K562 (cell line): ENCODE data around the gene LINS1. TPM values are rescaled to one million over a fixed set of nuclear protein-coding genes. Genes with fewer than 3 reads are reported as not detected.

ENCODE experiments used
- ATAC-seq: fragments of 200-7000 bp; cut with Tn5 transposase; 3 replicates; pipeline ENCODE4 v1.9.1; 2020; ENCODE audit warnings: moderate library complexity
- BruUV-seq: library from RNA; stranded (reverse); fragments of 400-500 nt; replicated peaks from 2 replicates; lab custom pipeline; 2021; lab: Mats Ljungman, UMichigan
- CTCF ChIA-PET: fragments of 300-600 bp; formaldehyde crosslinking; extraction: SDS; loops from one replicate; lab custom pipeline; 2021; ENCODE audit warnings: low intra/inter-chr PET ratio; lab: Yijun Ruan, JAX
- POLR2A ChIA-PET: fragments of 300-600, 350-650 bp; sonication (Branson Sonifier 250); formaldehyde crosslinking; extraction: SDS; loops from one replicate; lab custom pipeline; 2021; ENCODE audit warnings: antibody characterized with exemption, inconsistent platforms; lab: Yijun Ruan, JAX
- DNase-seq, 4 experiments: peaks; one replicate each; pipeline versions ENCODE4 v3.0.0 to v3.0.0-alpha.2; 2011 to 2018; ENCODE audit warnings: low spot score in 3 of 4, mixed read lengths in 3 of 4; ENCODE audit errors: extremely low read depth in 1 of 4
- FAIRE-seq: peaks from 2 replicates; lab custom pipeline; 2011; peaks lifted over from hg19 to GRCh38; lab: Jason Lieb, UNC
- H2AFZ ChIP-seq: 2 replicates; pipeline ENCODE4 v1.6.0; 2011; ENCODE audit warnings: low read depth, low read length, control low read depth, inconsistent platforms
- H3K27ac ChIP-seq: fragments of 200-600 bp; 3 replicates; pipeline ENCODE4 v1.8.0; 2011; ENCODE audit warnings: low read depth, mild to moderate bottlenecking, control low read depth, inconsistent platforms, low read length, moderate library complexity, mixed read lengths; ENCODE audit errors: extremely low read depth
- H3K27me3 ChIP-seq, 2 experiments: fragments of 300-600 bp in 1 of 2; 2 replicates in 1 of 2; 3 replicates in 1 of 2; pipeline versions ENCODE4 v1.6.0 to v1.8.0; 2011; ENCODE audit warnings: inconsistent platforms in 2 of 2, low read length in 2 of 2, mild to moderate bottlenecking in 1 of 2, mixed read lengths in 1 of 2, moderate library complexity in 1 of 2; ENCODE audit not compliant: control insufficient read depth in 2 of 2, insufficient read depth in 2 of 2
- H3K36me3 ChIP-seq: fragments of 300-600 bp; 3 replicates; pipeline ENCODE4 v1.8.0; 2011; ENCODE audit warnings: mild to moderate bottlenecking, low read length, inconsistent platforms; ENCODE audit not compliant: control insufficient read depth, insufficient read depth
- H3K4me1 ChIP-seq, 2 experiments: fragments of 200-600 bp in 1 of 2; replicated peaks in 1 of 2; 2 replicates in 1 of 2; 3 replicates in 1 of 2; pipeline versions ENCODE4 v1.5.1 to v1.8.0; 2011; ENCODE audit warnings: inconsistent platforms in 2 of 2, low read length in 2 of 2, mild to moderate bottlenecking in 1 of 2, mixed read lengths in 1 of 2, moderate library complexity in 1 of 2; ENCODE audit not compliant: control insufficient read depth in 2 of 2, insufficient read depth in 2 of 2
- H3K4me2 ChIP-seq: 2 replicates; pipeline ENCODE4 v1.6.1; 2011; ENCODE audit warnings: low read length, control low read depth, inconsistent platforms, mixed read lengths; ENCODE audit not compliant: insufficient read depth
- H3K4me3 ChIP-seq: fragments of 200-600 bp; sonication (generic), shearing (Covaris generic); 2 replicates; pipeline ENCODE4 v1.5.1; 2016; ENCODE audit warnings: control low read depth, inconsistent platforms
- H3K79me2 ChIP-seq: fragments of 200-600 bp; 3 replicates; pipeline ENCODE4 v1.8.0; 2011; ENCODE audit warnings: low read length, inconsistent platforms; ENCODE audit not compliant: control insufficient read depth, insufficient read depth
- H3K9ac ChIP-seq, 2 experiments: 2 replicates each; pipeline versions ENCODE4 v1.6.0 to v1.6.1; 2011; ENCODE audit warnings: low read depth in 2 of 2, low read length in 2 of 2, control low read depth in 1 of 2, inconsistent platforms in 1 of 2, mild to moderate bottlenecking in 1 of 2, mixed read lengths in 1 of 2; ENCODE audit not compliant: insufficient read depth in 1 of 2
- H3K9me1 ChIP-seq: one replicate; pipeline ENCODE4 v1.6.0; 2011; ENCODE audit warnings: inconsistent platforms, mild to moderate bottlenecking, low read length, moderate library complexity; ENCODE audit not compliant: control insufficient read depth, insufficient read depth
- H3K9me3 ChIP-seq: replicated peaks from 2 replicates; pipeline ENCODE4 v1.5.1; 2011; ENCODE audit warnings: low read depth, low read length, inconsistent platforms; ENCODE audit not compliant: control insufficient read depth, insufficient read depth
- H4K20me1 ChIP-seq: replicated peaks from 2 replicates; pipeline ENCODE4 v1.6.1; 2011; ENCODE audit warnings: low read length, inconsistent platforms, mixed read lengths; ENCODE audit not compliant: control insufficient read depth, insufficient read depth
- KDM1A ChIP-seq, 2 experiments: fragments of 450-650 bp; IDR thresholded peaks; 2 replicates each; pipeline ENCODE4 v1.6.1; 2016; ENCODE audit warnings: mild to moderate bottlenecking in 2 of 2
- KDM2B ChIP-seq: fragments of 250-450 bp; sonication (Bioruptor Pico); IDR thresholded peaks from 2 replicates; pipeline ENCODE4 v1.8.0; 2021; ENCODE audit warnings: mild to moderate bottlenecking, moderate library complexity
- WGBS: fragments of 100-300 bp; shearing (Covaris generic); methylation state at CpG from one replicate; pipeline ENCODE4 v1.1.6; 2016; ENCODE audit warnings: low coverage, mixed read lengths; ENCODE audit not compliant: insufficient coverage; ENCODE audit errors: missing lambda C conversion rate; 5-methylcytosine and 5-hydroxymethylcytosine counted together
- in situ Hi-C: fragments of 300-500 bp; cut with MboI; formaldehyde crosslinking; loops from 4 replicates; pipeline ENCODE4 v1.15.0; 2018; ENCODE audit warnings: inconsistent platforms, mixed read lengths
- intact Hi-C: fragments of 100-400 bp; cut with micrococcal nuclease; formaldehyde crosslinking; loops from 2 replicates; pipeline ENCODE4 v1.14.2; 2022
- polyA plus RNA-seq, 8 experiments: library from polyadenylated mRNA; depleted of rRNA in 4 of 8; stranded (reverse) in 5 of 8; unstranded in 3 of 8; fragments of >200 nt; fragmentation: Nextera tagmentation in 2 of 8; fragmentation: Illumina TruSeq in 1 of 8; extraction: Ambion mirVana in 2 of 8; extraction: Trizol in 1 of 8; gene quantifications; 2 replicates each; pipeline versions ENCODE4 v1.2.1 to v1.2.3, GENCODE V29; 2011 to 2014; ENCODE audit warnings: inconsistent platforms in 1 of 8, missing spikeins in 1 of 8
- total RNA-seq, 7 experiments: library from RNA; depleted of rRNA in 6 of 7; stranded (reverse); fragments of >200 nt in 6 of 7; fragmentation: Illumina TruSeq in 2 of 7; extraction: Trizol in 2 of 7; gene quantifications; 2 replicates each; pipeline versions ENCODE4 v1.2.1 to v1.2.3, GENCODE V29; 2011 to 2021; ENCODE audit warnings: low replicate concordance in 1 of 7
- TF ChIP-seq, protein P1 (sequence below): fragments of 250-450 bp; sonication (Bioruptor Pico); IDR thresholded peaks from 2 replicates; pipeline ENCODE4 v1.4.0; 2020
- TF ChIP-seq, protein P2 (sequence below), 2 experiments: fragments of 450-650 bp in 1 of 2; sonication (generic) in 1 of 2; formaldehyde crosslinking in 1 of 2; IDR thresholded peaks; 2 replicates each; pipeline versions ENCODE4 v1.7.1 to v1.9.0; 2016 to 2022; ENCODE audit warnings: inconsistent platforms in 1 of 2, mild to moderate bottlenecking in 1 of 2, missing genetic modification reagents in 1 of 2

Gene LINS1
- total and polyA plus RNA-seq, 9 of the 15 experiments (the other 6 are each of a cell fraction or from before 2014, with no cell fraction given) = 15.4 to 31.4 (median 24.6) TPM

DNA sequence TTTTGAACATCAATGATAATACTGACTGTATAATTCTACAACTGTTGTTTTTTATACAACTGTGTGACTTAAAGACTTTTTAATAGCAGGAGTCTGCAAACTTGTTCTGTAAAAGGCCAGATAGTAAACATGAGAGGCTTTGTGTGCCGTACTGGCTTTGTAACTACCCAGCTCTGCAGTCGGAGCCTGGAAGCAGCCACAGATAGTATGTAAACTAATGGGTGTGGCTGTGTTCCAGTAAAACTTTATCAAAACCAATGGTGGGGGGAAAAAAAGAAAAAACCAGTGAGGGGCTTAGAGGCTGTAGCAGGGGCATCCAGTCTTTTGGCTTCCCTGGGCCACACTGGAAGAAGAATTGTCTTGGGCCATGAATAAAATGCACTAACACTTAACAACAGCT, 12.4 kb upstream of the LINS1 start:
- DNase-seq (no peak), FAIRE-seq (no peak), ATAC-seq (no peak)
- H3K4me3 ChIP-seq = no peak overlapping the region
- ChIA-PET CTCF (no interaction called here), POLR2A (interaction anchor here (1.4 kb wide), 1 partner anchor 10 kb away, joined by 3 read pairs; no protein-coding TSS in a partner anchor)
- no TSS peak for BruUV-seq
- intact Hi-C loops = no loop called here
- no peak overlapping the region for H3K27ac ChIP-seq
- no peak overlapping the region for H3K9ac ChIP-seq
- H3K4me1 ChIP-seq = no peaks in the 10 kb centered on the region
- in situ Hi-C loops = no loop called here
- H4K20me1 ChIP-seq = no peaks in the 10 kb centered on the region
- no peaks in the 10 kb centered on the region for H3K79me2 ChIP-seq
- H3K9me3 ChIP-seq = no peaks in the 10 kb centered on the region
- H3K36me3 ChIP-seq = peaks cover 52% of the 10 kb centered on the region; the same call in 2 of the 3 replicates
- no peaks in the 10 kb centered on the region for H3K27me3 ChIP-seq
- TF ChIP-seq, protein P1, sequence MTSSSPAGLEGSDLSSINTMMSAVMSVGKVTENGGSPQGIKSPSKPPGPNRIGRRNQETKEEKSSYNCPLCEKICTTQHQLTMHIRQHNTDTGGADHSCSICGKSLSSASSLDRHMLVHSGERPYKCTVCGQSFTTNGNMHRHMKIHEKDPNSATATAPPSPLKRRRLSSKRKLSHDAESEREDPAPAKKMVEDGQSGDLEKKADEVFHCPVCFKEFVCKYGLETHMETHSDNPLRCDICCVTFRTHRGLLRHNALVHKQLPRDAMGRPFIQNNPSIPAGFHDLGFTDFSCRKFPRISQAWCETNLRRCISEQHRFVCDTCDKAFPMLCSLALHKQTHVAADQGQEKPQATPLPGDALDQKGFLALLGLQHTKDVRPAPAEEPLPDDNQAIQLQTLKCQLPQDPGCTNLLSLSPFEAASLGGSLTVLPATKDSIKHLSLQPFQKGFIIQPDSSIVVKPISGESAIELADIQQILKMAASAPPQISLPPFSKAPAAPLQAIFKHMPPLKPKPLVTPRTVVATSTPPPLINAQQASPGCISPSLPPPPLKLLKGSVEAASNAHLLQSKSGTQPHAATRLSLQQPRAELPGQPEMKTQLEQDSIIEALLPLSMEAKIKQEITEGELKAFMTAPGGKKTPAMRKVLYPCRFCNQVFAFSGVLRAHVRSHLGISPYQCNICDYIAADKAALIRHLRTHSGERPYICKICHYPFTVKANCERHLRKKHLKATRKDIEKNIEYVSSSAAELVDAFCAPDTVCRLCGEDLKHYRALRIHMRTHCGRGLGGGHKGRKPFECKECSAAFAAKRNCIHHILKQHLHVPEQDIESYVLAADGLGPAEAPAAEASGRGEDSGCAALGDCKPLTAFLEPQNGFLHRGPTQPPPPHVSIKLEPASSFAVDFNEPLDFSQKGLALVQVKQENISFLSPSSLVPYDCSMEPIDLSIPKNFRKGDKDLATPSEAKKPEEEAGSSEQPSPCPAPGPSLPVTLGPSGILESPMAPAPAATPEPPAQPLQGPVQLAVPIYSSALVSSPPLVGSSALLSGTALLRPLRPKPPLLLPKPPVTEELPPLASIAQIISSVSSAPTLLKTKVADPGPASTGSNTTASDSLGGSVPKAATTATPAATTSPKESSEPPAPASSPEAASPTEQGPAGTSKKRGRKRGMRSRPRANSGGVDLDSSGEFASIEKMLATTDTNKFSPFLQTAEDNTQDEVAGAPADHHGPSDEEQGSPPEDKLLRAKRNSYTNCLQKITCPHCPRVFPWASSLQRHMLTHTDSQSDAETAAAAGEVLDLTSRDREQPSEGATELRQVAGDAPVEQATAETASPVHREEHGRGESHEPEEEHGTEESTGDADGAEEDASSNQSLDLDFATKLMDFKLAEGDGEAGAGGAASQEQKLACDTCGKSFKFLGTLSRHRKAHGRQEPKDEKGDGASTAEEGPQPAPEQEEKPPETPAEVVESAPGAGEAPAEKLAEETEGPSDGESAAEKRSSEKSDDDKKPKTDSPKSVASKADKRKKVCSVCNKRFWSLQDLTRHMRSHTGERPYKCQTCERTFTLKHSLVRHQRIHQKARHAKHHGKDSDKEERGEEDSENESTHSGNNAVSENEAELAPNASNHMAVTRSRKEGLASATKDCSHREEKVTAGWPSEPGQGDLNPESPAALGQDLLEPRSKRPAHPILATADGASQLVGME = no peak
- TF ChIP-seq, protein P2, sequence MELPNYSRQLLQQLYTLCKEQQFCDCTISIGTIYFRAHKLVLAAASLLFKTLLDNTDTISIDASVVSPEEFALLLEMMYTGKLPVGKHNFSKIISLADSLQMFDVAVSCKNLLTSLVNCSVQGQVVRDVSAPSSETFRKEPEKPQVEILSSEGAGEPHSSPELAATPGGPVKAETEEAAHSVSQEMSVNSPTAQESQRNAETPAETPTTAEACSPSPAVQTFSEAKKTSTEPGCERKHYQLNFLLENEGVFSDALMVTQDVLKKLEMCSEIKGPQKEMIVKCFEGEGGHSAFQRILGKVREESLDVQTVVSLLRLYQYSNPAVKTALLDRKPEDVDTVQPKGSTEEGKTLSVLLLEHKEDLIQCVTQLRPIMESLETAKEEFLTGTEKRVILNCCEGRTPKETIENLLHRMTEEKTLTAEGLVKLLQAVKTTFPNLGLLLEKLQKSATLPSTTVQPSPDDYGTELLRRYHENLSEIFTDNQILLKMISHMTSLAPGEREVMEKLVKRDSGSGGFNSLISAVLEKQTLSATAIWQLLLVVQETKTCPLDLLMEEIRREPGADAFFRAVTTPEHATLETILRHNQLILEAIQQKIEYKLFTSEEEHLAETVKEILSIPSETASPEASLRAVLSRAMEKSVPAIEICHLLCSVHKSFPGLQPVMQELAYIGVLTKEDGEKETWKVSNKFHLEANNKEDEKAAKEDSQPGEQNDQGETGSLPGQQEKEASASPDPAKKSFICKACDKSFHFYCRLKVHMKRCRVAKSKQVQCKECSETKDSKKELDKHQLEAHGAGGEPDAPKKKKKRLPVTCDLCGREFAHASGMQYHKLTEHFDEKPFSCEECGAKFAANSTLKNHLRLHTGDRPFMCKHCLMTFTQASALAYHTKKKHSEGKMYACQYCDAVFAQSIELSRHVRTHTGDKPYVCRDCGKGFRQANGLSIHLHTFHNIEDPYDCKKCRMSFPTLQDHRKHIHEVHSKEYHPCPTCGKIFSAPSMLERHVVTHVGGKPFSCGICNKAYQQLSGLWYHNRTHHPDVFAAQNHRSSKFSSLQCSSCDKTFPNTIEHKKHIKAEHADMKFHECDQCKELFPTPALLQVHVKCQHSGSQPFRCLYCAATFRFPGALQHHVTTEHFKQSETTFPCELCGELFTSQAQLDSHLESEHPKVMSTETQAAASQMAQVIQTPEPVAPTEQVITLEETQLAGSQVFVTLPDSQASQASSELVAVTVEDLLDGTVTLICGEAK (IDR thresholded peaks at IDR 0.05) = peak; percentile 86
- TF ChIP-seq, protein P2 (CRISPR knock-in tag; IDR thresholded peaks at IDR 0.05) = peak; percentile 31; the same call in 1 of the 2 replicates
- no peak for TF ChIP-seq KDM2B (CRISPR knock-in tag)
- no peak for TF ChIP-seq KDM1A (IDR thresholded peaks at IDR 0.05)
- no peaks in the 10 kb centered on the region for H3K9me1 ChIP-seq
- 67% methylated on average over 2 of the region's 2 CpGs for WGBS
- no peak overlapping the region for H3K4me2 ChIP-seq
- H2AFZ ChIP-seq = no peak overlapping the region
